ENCODE measurements around the gene FRY. TPM values are rescaled to one million over a fixed set of nuclear protein-coding genes. Genes with fewer than 3 reads are reported as not detected.

Gene FRY
- total RNA-seq, 1 donor, result 12.3 TPM

DNA sequence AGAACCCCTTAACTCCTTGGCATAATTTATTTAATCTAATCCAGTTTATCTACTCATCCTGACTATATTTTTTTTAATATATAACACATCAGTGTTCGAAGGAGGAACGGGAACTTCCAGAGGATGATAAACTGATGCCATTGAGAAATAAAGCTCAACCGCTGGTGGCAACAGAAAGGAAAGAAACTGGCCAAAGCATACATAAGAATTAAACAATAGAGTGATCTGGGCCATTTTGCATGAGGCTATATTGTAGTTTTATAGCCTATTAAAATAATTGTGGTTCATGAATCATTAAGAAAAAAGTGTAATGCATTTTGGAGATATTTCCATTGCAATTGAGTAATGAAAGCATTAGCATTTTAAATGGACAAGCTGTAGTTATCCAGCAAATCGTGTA, 94.2 kb downstream of the FRY start:
- Histone ChIP-seq H3K4me3 (ENCODE audit: insufficient read depth, low read length) (no peak overlapping the region), H3K27ac (ENCODE audit: low read depth, low read length) (peak overlapping the region; percentile 92), H3K4me2 (ENCODE audit: insufficient read depth, low read length) (peak overlapping the region; percentile 57), H3K79me2 (ENCODE audit: insufficient read depth, low read length) (no peaks in the 10 kb centered on the region), H3K27me3 (ENCODE audit: insufficient read depth, low read length) (no peaks in the 10 kb centered on the region), H2AFZ (ENCODE audit: low read length) (no peak overlapping the region), H3K36me3 (ENCODE audit: insufficient read depth, low read length) (no peaks in the 10 kb centered on the region), H4K20me1 (ENCODE audit: insufficient read depth, low read length) (no peaks in the 10 kb centered on the region), H3K4me1 (ENCODE audit: insufficient read depth, low read length) (peaks cover 21% of the 10 kb centered on the region), H3K9me3 (ENCODE audit: low read depth, low read length) (no peaks in the 10 kb centered on the region)
- TF ChIP-seq, protein P1, sequence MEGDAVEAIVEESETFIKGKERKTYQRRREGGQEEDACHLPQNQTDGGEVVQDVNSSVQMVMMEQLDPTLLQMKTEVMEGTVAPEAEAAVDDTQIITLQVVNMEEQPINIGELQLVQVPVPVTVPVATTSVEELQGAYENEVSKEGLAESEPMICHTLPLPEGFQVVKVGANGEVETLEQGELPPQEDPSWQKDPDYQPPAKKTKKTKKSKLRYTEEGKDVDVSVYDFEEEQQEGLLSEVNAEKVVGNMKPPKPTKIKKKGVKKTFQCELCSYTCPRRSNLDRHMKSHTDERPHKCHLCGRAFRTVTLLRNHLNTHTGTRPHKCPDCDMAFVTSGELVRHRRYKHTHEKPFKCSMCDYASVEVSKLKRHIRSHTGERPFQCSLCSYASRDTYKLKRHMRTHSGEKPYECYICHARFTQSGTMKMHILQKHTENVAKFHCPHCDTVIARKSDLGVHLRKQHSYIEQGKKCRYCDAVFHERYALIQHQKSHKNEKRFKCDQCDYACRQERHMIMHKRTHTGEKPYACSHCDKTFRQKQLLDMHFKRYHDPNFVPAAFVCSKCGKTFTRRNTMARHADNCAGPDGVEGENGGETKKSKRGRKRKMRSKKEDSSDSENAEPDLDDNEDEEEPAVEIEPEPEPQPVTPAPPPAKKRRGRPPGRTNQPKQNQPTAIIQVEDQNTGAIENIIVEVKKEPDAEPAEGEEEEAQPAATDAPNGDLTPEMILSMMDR (IDR thresholded peaks at IDR 0.05; ENCODE audit: extremely low read depth, low read depth, low read length), result no peak
- peak; percentile 73 for DNase-seq (ENCODE audit: insufficient read length, low spot score, missing footprints)

DNA sequence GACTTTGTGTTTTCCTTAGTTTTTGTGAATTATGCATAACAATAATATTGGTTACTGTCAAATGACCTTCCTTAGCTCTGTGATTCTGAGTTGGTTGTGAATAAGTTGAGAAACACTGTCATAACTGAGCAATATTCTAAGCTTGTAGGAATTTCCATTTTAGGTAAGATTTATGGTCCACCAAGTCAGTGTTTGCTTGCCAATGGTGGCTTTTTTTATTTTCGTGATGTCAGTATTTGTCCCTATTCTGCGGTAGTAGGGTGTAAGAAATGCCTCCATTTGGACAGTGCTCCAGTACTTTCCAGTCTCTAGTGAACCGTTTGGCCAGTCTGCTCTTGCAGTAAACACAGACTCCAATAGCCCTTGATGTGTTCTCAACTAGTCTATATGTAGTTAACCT, 94.7 kb downstream of the FRY start:
- TF ChIP-seq, protein P1 (IDR thresholded peaks at IDR 0.05; ENCODE audit: extremely low read depth, low read depth, low read length), result no peak
- H2AFZ ChIP-seq (ENCODE audit: low read length), result peak overlapping the region; percentile 3
- H3K36me3 ChIP-seq (ENCODE audit: insufficient read depth, low read length), result no peaks in the 10 kb centered on the region
- H3K27me3 ChIP-seq (ENCODE audit: insufficient read depth, low read length), result no peaks in the 10 kb centered on the region
- H3K79me2 ChIP-seq (ENCODE audit: insufficient read depth, low read length), result no peaks in the 10 kb centered on the region
- peak overlapping the region; percentile 57 for H3K4me2 ChIP-seq (ENCODE audit: insufficient read depth, low read length)
- no peak overlapping the region for H3K4me3 ChIP-seq (ENCODE audit: insufficient read depth, low read length)
- peak overlapping the region; percentile 92 for H3K27ac ChIP-seq (ENCODE audit: low read depth, low read length)
- H4K20me1 ChIP-seq (ENCODE audit: insufficient read depth, low read length), result no peaks in the 10 kb centered on the region
- H3K9me3 ChIP-seq (ENCODE audit: low read depth, low read length), result no peaks in the 10 kb centered on the region
- no peak for DNase-seq (ENCODE audit: insufficient read length, low spot score, missing footprints)
- H3K4me1 ChIP-seq (ENCODE audit: insufficient read depth, low read length), result peaks cover 21% of the 10 kb centered on the region

- Histone ChIP-seq H4K20me1 (ENCODE audit: insufficient read depth, low read length) (no peaks in the 10 kb centered on the region), H3K9me3 (ENCODE audit: low read depth, low read length) (no peaks in the 10 kb centered on the region), H3K4me1 (ENCODE audit: insufficient read depth, low read length) (peaks cover 21% of the 10 kb centered on the region), H3K4me2 (ENCODE audit: insufficient read depth, low read length) (peak overlapping the region; percentile 57), H3K79me2 (ENCODE audit: insufficient read depth, low read length) (no peaks in the 10 kb centered on the region), H3K27ac (ENCODE audit: low read depth, low read length) (peak overlapping the region; percentile 92), H3K4me3 (ENCODE audit: insufficient read depth, low read length) (no peak overlapping the region), H3K36me3 (ENCODE audit: insufficient read depth, low read length) (no peaks in the 10 kb centered on the region), H3K27me3 (ENCODE audit: insufficient read depth, low read length) (no peaks in the 10 kb centered on the region), H2AFZ (ENCODE audit: low read length) (no peak overlapping the region)
- DNase-seq (ENCODE audit: insufficient read length, low spot score, missing footprints), result no peak
- TF ChIP-seq, protein P1 (IDR thresholded peaks at IDR 0.05; ENCODE audit: extremely low read depth, low read depth, low read length), result no peak
Observed at GRCh38 chr13:32126756-32127155, 95.2 kb downstream of the FRY start.

DNA sequence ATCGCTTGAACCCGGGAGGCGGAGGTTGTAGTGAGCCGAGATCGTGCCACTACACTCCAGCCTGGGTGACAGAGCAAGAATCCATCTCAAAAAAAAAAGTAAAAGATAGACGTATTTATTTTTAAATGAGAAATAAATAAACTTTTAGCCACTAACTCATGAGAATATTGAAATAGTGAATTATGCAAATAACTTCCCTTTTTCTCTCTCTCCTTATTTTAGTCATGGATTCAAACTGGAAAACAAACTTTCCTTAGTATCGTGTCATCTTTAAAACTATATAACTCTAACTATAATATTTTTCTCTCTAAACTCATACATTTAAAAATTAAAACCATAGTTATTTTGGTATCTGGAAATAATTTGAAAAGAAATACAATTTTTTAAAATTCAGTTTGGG, 96.1 kb downstream of the FRY start:
- no peak for DNase-seq (ENCODE audit: insufficient read length, low spot score, missing footprints)
- Histone ChIP-seq H3K4me1 (ENCODE audit: insufficient read depth, low read length) (peaks cover 21% of the 10 kb centered on the region), H3K9me3 (ENCODE audit: low read depth, low read length) (no peaks in the 10 kb centered on the region), H3K4me2 (ENCODE audit: insufficient read depth, low read length) (no peak overlapping the region), H3K36me3 (ENCODE audit: insufficient read depth, low read length) (no peaks in the 10 kb centered on the region), H2AFZ (ENCODE audit: low read length) (no peak overlapping the region), H3K4me3 (ENCODE audit: insufficient read depth, low read length) (no peak overlapping the region), H3K79me2 (ENCODE audit: insufficient read depth, low read length) (no peaks in the 10 kb centered on the region), H3K27ac (ENCODE audit: low read depth, low read length) (peak overlapping the region; percentile 10), H3K27me3 (ENCODE audit: insufficient read depth, low read length) (no peaks in the 10 kb centered on the region), H4K20me1 (ENCODE audit: insufficient read depth, low read length) (no peaks in the 10 kb centered on the region)
- TF ChIP-seq, protein P1 (IDR thresholded peaks at IDR 0.05; ENCODE audit: extremely low read depth, low read depth, low read length), result no peak
